Muscle of back (tissue), 11 donors: ENCODE results near the gene DGKI. TPM values are rescaled to one million over a fixed set of nuclear protein-coding genes. Genes with fewer than 3 reads are reported as not detected.
"Not testable (repeated sequence)": the region's sequence is repeated elsewhere in the genome, so short reads cannot be mapped to it uniquely, and the experiment has no call there.

Experiments used
- DNase-seq, 3 donors: peaks; one replicate each; pipeline versions ENCODE4 v3.0.0 to v3.0.0-alpha.2; 2013
- polyA plus RNA-seq, 10 donors: library from polyadenylated mRNA; unstranded; fragments of 120-200 nt; gene quantifications; one replicate each; pipeline ENCODE4 v1.2.1, GENCODE V29; 2013; ENCODE audit not compliant: insufficient read length in 10 of 10

Gene DGKI
- polyA plus RNA-seq, 10 donors = 0.44 to 1.5 (median 0.66) TPM

- DNase-seq = no peak
Observed at GRCh38 chr7:137747359-137748031, 99.3 kb downstream of the DGKI start.

GRCh38 chr7:137743021-137743420 lies 103.8 kb downstream of the DGKI start:
- no peak for DNase-seq

GRCh38 chr7:137742051-137742450 lies 104.7 kb downstream of the DGKI start:
- DNase-seq = no peak

- DNase-seq = no peak
Observed at GRCh38 chr7:137741443-137741842, 105.3 kb downstream of the DGKI start.

GRCh38 chr7:137734221-137734620 lies 112.6 kb downstream of the DGKI start:
- DNase-seq = no peak

GRCh38 chr7:137732168-137732567 lies 114.6 kb downstream of the DGKI start:
- DNase-seq = no peak

- DNase-seq = peak in 1 of 3 donors; percentile 28
Observed at GRCh38 chr7:137731436-137731835, 115.3 kb downstream of the DGKI start.

GRCh38 chr7:137728426-137728825 lies 118.3 kb downstream of the DGKI start:
- DNase-seq = no peak

GRCh38 chr7:137727413-137727812 lies 119.4 kb downstream of the DGKI start:
- no peak for DNase-seq

- no peak for DNase-seq
Observed at GRCh38 chr7:137718355-137718754, 128.4 kb downstream of the DGKI start.

- peak in 1 of 3 donors; percentile 5 for DNase-seq
Observed at GRCh38 chr7:137717811-137718271, 128.9 kb downstream of the DGKI start.

GRCh38 chr7:137717045-137717444 lies 129.7 kb downstream of the DGKI start:
- DNase-seq = no peak

- no peak for DNase-seq
Observed at GRCh38 chr7:137716061-137716460, 130.7 kb downstream of the DGKI start.

GRCh38 chr7:137715533-137715932 lies 131.2 kb downstream of the DGKI start:
- DNase-seq = no peak

- DNase-seq = no peak
Observed at GRCh38 chr7:137715121-137715520, 131.7 kb downstream of the DGKI start.

GRCh38 chr7:137706330-137706729 lies 140.4 kb downstream of the DGKI start:
- not testable (repeated sequence) for DNase-seq

GRCh38 chr7:137704723-137705122 lies 142.1 kb downstream of the DGKI start:
- DNase-seq = no peak

- DNase-seq = no peak
Observed at GRCh38 chr7:137703291-137704010, 143.3 kb downstream of the DGKI start.

- DNase-seq = no peak
Observed at GRCh38 chr7:137696988-137697387, 149.8 kb downstream of the DGKI start.

- no peak for DNase-seq
Observed at GRCh38 chr7:137696376-137696775, 150.4 kb downstream of the DGKI start.

GRCh38 chr7:137695942-137696341 lies 150.8 kb downstream of the DGKI start:
- DNase-seq = no peak

GRCh38 chr7:137695494-137695893 lies 151.3 kb downstream of the DGKI start:
- DNase-seq = no peak

- DNase-seq = no peak
Observed at GRCh38 chr7:137694405-137694804, 152.4 kb downstream of the DGKI start.
